ENCODE measurements around the gene COL1A1.

- TF ChIP-seq EZH2 (IDR thresholded peaks at IDR 0.05; ENCODE audit: borderline replicate concordance, low read length): no peak
- no peak for TF ChIP-seq CTCF (IDR thresholded peaks at IDR 0.05; ENCODE audit: low read length)
Observed at GRCh38 chr17:50188531-50188920, 12.9 kb downstream of the COL1A1 start.

All from OCI-LY1 (cell line).